ELR (cell line): ENCODE measurements around the gene PDZRN4.

Source experiments
- DNase-seq: peaks from one replicate; pipeline ENCODE4 v3.0.0-alpha.2; 2015; ENCODE audit warnings: low read depth

Gene PDZRN4

GRCh38 chr12:41364211-41364610, 176.1 kb downstream of the PDZRN4 start:
- no peak for DNase-seq

GRCh38 chr12:41365653-41366171, 177.6 kb downstream of the PDZRN4 start:
- DNase-seq: no peak

GRCh38 chr12:41367726-41368405, 179.7 kb downstream of the PDZRN4 start:
- DNase-seq: peak; percentile 4

GRCh38 chr12:41380878-41381277, 192.8 kb downstream of the PDZRN4 start:
- no peak for DNase-seq

GRCh38 chr12:41402801-41403200, 214.7 kb downstream of the PDZRN4 start:
- peak; percentile 4 for DNase-seq

GRCh38 chr12:41407232-41407799, 219.2 kb downstream of the PDZRN4 start:
- no peak for DNase-seq

GRCh38 chr12:41409628-41410027, 221.5 kb downstream of the PDZRN4 start:
- DNase-seq: peak; percentile 1

- no peak for DNase-seq
Measured at GRCh38 chr12:41418586-41418985, 230.5 kb downstream of the PDZRN4 start.

GRCh38 chr12:41419131-41419893, 231.2 kb downstream of the PDZRN4 start:
- no peak for DNase-seq

GRCh38 chr12:41424651-41425050, 236.5 kb downstream of the PDZRN4 start:
- no peak for DNase-seq

GRCh38 chr12:41433460-41433859, 245.3 kb downstream of the PDZRN4 start:
- DNase-seq: no peak

- no peak for DNase-seq
Measured at GRCh38 chr12:41436076-41436475, 248.0 kb downstream of the PDZRN4 start.

GRCh38 chr12:41437563-41437962, 249.4 kb downstream of the PDZRN4 start:
- DNase-seq: no peak

GRCh38 chr12:41438854-41439541, 250.9 kb downstream of the PDZRN4 start:
- no peak for DNase-seq

- no peak for DNase-seq
Measured at GRCh38 chr12:41439801-41440200, 251.7 kb downstream of the PDZRN4 start.

- DNase-seq: no peak
Measured at GRCh38 chr12:41441180-41441579, 253.1 kb downstream of the PDZRN4 start.

- no peak for DNase-seq
Measured at GRCh38 chr12:41442896-41443295, 254.8 kb downstream of the PDZRN4 start.

GRCh38 chr12:41443690-41444089, 255.6 kb downstream of the PDZRN4 start:
- no peak for DNase-seq

GRCh38 chr12:41452838-41453407, 264.8 kb downstream of the PDZRN4 start:
- DNase-seq: no peak

- no peak for DNase-seq
Measured at GRCh38 chr12:41453409-41453808, 265.3 kb downstream of the PDZRN4 start.

GRCh38 chr12:41459111-41459905, 271.2 kb downstream of the PDZRN4 start:
- DNase-seq: no peak
